GM12873 (cell line): Measurements from ENCODE around the gene FPR2.
A peak's percentile ranks its signal among the peaks of the same experiment; 100 is the strongest.

ENCODE experiments used
- TF ChIP-seq, protein P1 (sequence below): IDR thresholded peaks from 2 replicates; pipeline ENCODE4 v1.5.1; 2012; ENCODE audit warnings: low read depth, mild to moderate bottlenecking, moderate library complexity, low read length, control low read depth; ENCODE audit not compliant: insufficient read depth; ENCODE audit errors: missing control alignments

Gene FPR2, protein sequence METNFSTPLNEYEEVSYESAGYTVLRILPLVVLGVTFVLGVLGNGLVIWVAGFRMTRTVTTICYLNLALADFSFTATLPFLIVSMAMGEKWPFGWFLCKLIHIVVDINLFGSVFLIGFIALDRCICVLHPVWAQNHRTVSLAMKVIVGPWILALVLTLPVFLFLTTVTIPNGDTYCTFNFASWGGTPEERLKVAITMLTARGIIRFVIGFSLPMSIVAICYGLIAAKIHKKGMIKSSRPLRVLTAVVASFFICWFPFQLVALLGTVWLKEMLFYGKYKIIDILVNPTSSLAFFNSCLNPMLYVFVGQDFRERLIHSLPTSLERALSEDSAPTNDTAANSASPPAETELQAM

DNA sequence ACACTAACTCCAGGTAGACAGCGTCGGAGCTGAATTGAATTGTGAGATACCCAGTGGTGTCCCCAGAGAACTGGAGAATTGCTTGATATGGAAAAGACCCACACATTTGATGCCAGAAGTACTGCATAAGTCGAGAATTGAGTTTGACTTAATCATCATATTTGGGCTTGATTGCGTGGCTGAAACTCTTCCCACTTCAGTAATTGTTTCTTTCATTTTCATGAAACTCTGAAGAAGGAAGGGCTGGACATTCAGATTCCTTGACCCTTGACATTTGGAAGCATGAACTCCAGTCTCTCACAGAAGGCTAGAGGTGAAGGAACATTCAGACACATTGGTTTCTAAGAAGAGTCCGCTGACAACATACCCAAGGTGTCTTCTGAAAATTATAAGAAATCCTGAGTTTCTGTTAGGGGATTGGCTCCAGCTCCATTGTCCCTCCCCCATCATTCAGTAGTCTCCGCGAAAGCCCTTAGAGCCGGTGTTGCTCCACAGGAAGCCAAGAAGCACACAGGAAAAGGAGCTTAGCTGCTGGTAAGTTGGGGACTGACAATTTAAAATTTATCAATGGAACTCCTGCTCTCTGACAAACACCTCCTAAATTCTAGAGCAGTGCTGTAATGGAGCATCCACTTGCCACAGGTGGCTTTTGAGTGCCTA, at the start of gene FPR2:
FPR2 (plus strand) TSS at position 484 of the 660 bp plus-strand sequence. CDS start 7,479 bp downstream, outside the sequence.
- TF ChIP-seq, protein P1, sequence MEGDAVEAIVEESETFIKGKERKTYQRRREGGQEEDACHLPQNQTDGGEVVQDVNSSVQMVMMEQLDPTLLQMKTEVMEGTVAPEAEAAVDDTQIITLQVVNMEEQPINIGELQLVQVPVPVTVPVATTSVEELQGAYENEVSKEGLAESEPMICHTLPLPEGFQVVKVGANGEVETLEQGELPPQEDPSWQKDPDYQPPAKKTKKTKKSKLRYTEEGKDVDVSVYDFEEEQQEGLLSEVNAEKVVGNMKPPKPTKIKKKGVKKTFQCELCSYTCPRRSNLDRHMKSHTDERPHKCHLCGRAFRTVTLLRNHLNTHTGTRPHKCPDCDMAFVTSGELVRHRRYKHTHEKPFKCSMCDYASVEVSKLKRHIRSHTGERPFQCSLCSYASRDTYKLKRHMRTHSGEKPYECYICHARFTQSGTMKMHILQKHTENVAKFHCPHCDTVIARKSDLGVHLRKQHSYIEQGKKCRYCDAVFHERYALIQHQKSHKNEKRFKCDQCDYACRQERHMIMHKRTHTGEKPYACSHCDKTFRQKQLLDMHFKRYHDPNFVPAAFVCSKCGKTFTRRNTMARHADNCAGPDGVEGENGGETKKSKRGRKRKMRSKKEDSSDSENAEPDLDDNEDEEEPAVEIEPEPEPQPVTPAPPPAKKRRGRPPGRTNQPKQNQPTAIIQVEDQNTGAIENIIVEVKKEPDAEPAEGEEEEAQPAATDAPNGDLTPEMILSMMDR, result no peak

DNA sequence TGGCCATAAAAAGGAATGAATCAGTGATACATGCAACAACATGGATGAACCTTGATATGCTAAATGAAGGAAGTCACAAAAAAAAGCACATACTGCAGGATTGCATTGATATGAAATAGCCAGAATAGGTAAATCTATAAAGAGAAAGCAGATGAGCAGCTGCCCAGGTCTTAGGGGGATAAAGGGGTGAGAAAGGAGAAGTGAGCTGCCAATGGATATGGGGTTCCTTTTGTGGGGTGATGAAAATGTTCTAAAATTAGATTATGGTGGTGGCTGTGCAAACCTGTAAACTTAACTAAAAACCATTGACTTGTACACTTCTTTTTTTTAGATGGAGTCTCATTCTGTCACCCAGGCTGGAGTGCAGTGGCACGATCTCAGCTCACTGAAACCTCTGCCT, 49.3 kb upstream of the FPR2 start:
- TF ChIP-seq, protein P1, result no peak

DNA sequence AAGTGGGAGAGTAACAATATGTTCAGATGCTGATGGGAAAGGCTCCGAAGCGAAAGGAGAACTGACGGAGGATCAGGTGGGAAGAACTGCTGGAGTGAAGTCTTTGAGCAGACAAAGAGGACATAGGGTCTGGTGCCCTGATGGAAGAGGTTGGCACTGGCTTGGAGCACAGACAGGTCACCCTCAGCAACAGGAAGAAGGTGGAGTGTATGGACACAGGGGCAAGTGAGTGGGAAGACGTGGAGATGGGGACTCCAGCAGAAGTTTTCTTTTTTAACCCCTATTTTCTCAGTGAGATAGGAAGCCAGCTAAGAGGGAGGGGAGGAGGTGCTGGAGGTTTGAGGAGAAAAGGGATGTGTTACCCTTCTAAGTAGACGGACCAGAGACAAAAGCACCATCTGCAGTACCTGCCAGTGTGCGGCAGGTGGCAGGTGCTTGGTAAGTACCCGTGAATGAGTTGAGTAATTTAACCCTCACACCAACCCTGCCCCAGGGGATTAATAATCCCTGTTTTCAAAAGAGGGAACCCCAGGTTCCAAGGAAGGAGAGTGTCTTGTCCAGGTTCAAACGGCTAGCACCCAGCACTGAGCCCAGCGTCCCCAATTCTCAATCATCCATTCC, 48.4 kb upstream of the FPR2 start:
- TF ChIP-seq, protein P1, result peak; percentile 63

DNA sequence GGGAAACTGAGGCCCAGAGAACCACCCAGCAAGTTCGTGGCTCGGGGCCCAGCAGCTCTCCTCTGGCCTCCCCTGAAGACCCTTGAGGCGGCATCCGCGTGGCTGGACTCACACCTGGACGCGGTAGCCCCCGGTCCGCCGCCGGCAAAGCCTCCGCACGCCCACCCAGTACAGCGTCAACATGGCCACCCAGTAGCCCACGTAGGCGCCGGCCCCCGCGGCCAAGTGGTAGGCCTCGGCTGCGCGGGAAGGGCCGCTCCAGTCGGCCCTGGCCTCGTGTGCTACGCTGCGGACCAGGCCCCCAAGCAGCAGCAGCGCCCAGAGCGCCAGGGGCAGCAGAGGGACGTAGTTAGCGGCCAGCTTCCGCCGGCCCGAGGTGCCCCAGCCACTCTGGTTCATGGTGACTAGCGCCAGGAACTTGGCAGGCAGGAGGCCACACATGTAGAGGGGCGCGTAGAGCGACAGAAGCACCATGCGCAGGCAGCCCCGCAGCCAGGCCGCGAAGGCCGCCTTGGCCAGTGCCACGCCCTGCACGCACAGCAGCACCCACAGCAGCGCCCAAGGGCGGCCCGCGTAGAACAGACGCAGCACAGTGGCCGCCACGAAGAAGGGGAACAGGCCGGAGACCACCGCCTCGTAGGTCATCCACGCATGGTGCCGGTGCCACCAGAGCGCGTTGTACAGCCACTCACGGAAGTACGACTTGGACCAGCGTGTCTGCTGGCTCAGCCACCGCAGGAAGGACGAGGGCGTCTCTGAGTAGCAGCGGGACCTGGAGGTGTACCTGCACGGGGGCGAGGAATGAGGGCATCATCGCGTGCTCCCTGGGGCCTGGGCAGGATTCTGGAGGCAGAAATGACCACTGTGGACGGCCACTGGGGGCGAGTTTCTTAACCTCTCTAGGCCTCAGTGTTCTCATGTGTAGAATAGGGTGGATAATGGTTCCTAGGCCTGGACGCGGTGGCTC, 47.4 kb upstream of the FPR2 start:
- TF ChIP-seq, protein P1, result no peak

DNA sequence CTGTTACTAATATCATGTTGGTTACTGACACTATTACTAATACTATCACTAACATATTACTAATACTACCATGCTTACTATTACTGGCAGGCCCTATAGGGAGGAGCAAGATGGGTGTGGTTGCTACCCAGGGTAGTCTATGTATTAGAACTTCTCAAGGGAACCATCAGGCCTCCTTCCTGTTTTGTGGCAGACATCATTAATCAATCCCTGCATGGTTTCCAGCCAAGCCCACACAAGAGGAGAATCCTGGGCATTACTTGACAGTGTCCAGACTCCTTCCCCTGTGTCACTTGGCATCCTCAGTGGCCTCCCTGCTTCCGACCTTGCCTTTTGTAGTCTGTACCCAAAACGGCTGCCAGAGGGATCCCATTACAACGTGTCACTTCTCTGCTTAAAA, 46.1 kb upstream of the FPR2 start:
- TF ChIP-seq, protein P1, result no peak

DNA sequence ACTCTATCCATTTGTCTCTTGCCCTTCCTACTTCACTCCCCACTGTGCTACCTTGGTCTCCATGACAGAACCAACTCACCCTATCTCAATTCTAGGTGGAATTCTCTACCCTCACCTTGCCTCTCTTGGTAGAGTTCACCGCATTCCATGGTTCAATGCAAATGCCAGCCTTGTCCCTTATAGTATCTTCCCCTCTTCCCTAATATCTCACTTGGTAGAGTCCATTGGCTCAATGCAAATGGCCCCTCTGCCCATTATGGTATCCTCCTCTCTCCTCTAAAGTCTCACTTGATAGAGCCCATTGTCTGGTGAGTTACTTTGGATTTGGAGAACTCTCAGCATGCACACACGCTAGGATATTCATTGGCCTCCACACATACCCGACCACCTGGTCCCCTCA, 45.1 kb upstream of the FPR2 start:
- TF ChIP-seq, protein P1, result no peak
